Suppressor macrophage treated with lipopolysaccharide for 1 hour (primary cell): ENCODE results near the gene DTNB.
"Not testable (repeated sequence)": the region's sequence is repeated elsewhere in the genome, so short reads cannot be mapped to it uniquely, and the experiment has no call there.

ENCODE experiments used
- DNase-seq, 3 donors: peaks; one replicate each; pipeline ENCODE4 v3.0.0-alpha.2; 2020 to 2022

The DTNB gene

DNA sequence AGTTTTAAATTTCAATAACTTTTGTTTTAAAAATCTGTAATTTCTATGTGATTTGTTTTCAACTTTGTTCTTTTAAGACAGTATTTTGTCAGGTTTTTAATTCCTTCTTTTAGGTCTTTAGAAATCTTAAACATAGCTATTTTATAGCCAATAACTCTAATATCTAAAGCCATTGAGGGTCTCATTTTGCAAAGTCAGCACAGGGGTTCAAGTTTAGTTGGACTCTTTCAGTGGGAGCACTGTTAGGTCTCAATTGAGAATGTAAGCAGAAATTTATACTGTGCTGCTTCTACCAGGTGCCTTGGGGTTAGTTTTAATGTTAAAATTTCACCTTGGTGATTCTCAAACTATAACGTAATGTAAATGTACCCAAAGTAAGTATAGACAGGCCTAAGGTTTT, 226.4 kb downstream of the DTNB start:
- DNase-seq, result no peak

DNA sequence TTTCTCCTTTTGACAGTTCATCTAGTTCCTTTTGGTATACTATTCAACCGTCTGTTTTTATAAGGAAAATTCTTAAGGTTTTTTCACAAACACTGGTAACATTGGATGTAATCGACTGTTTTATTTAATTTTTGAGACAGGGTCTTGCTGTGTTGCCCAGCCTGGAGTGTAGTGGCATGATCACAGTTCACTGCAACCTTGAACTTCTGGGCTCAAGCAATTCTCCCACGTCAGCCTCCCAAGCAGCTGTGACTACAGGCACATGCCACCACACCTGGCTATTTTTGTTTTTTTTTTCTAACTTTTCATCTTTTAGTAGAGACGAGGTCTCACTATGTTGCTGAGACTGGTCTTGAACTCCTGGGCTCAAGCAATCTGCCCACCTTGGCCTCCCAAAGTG, 227.3 kb downstream of the DTNB start:
- no peak for DNase-seq

DNA sequence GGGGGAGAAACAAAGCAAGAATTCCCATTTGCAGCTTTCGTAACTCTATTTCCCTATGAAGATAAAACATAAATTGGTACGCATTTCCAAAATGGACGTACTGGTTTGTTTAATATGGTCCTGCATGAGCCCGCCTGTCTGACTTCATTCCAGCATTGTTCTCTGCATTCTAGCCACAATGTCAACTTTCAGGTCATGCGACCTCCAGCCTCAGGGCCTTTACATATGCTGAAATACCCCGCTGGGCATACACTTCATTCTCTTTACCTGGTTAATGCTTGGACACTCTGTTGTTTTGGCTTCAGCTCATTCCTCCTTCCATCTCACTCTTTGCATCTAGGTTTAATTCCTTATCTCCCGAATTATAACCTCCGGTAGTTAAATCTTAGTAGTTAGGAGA, 227.9 kb downstream of the DTNB start:
- DNase-seq, result no peak

DNA sequence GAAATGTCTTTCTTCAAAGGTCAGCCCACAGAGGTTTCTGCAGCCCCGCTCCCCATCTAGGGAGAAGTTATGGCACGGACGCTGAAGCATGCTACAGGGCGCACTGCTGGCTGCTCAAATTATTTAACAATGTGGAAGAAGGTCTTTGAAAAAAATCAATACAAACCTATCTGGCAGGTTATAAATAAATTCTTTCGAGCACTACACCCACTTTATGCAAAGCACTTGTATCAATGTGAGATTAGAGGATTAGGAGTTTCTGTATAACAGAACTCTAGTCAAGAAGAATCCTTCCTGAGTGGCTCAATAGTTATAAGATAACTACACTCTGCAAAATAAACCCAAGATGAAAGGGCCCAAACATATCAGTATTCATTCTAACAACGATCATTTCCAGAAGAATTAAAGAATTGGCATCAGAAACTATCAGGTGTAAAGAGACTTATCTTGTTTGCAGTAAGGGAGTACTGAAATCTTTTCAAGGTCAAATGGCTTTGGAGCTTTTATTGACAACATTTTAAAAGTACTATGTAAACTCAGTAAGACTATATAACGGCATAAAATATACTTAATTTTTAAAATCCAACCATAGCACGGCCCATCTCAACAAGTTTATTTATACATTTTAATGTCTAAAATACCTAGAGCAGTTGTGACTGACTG, 228.6 kb downstream of the DTNB start:
- no peak for DNase-seq

DNA sequence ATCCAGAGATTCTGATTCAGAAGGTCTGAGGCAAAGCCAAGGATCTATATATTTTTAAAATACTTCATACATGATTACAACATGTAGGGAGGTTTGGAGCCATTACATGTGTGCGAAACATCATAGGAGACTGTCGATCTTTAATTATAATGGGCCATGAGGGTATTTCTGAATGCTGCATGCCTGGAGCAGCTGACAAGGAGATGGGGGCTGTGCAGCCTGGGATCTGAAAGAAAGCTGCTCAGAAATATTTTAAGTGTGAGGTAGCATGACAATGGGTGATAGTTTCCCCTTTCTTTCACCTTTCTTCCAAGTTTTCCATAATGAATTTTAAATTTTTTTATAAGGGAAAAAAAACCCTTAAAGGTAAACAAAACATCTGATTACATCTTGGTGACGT, 229.6 kb downstream of the DTNB start:
- no peak for DNase-seq

DNA sequence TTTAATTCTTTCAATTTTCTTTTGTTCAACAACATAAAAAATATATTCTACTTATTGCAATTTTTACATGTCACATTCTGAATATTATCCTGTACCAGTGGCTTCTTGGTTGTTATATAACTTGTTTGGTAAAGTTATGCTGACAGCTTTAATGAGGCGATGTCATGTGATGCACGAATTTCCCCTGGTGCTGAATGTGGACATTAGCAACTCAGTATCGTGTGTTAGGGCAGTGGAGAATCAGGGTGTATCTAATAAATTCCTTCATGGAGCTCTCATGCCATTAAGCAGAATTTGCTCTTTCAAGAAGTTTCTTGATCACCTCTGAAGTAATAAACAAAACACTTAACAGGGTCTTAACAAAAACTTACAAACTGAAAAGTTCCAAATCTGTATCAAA, 232.0 kb downstream of the DTNB start:
- peak in 2 of 3 donors; percentile 24 to 32 for DNase-seq

DNA sequence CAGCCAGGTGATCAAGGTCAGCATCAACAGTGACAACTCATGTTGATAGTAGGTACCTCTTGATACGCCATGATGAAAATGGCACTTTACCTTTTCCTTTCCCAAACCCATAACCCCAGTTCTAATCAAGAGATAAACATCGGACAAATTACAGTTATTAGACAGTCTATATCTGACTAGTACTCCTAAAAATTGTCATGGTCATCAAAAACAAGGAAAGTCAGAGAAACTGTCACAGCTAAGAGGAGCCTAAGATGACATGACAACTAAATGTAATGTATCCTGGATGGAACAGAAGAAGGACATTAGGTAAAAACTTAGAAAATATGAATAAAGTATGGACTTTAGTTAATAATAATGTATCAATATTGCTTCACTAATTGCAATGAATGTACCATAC, 234.6 kb downstream of the DTNB start:
- no peak for DNase-seq

DNA sequence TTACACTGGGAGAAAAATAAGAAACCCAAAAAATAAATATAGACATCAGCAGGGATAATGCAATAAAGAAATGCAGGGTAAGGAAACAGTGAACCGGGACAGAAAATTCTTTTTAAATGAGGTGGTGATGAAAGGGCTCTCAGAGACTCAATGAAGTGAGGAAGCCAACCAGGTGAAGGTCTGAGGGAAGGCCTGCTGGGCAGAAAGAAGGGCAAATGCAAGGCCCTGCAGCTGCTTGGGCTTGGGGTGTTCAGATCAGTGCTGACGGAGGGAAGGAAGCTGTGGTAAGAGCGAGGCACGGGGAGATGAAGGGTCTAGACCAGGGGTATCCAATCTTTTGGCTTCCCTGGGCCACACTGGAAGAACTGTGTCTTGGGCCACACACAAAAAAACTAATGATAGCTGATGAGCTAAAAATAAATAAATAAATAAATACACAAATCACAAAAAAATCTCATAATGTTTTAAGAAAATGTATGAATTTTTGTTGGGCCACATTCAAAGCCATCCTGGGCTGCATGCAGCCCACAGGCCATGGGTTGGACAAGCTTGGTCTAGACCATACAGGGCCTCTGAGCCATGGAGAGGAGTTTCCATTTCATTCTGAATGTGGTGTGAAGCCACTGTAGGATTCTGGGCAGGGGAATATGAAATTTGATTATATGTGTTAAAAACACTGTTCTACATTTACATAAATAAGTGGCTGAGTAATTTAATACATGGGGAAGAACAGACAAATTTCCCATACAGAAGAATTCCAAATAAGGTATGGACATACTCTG, 235.3 kb downstream of the DTNB start:
- no peak for DNase-seq

DNA sequence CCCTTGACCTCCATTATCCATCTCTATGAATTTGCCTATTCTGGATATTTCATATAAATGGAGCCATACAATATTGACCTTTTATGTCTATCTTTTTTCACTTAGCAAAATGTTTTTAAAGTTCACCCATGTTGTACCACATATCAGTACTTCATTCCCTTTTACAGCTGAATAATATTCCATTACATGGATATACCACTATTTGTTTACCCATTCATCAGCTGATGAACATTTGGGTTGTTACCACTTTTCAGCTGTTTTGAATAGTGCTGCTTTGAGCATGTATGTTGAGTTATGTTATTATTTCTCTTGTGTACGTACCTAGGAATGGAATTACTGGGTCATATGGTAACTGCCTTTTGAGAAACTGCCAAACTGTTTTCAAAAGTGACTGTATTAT, 238.0 kb downstream of the DTNB start:
- DNase-seq, result no peak

DNA sequence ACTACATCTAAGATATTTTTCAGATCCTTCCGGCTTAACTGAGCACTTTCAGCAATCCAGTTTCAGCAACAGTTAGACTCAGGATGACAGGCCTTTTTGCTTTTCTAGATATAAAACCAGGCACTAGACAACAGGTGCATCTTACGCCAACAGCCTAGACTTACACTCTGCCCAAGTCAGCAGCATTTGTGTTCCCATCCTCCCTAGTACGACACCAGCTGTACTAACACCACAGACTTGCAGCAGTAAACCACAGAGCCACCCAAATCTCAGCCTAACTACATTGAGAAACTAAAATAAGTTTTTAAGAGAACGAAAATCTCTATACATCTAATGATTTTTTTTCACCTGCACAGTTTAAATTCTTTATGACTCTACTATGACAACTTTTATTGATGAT, 241.8 kb downstream of the DTNB start:
- DNase-seq, result no peak

DNA sequence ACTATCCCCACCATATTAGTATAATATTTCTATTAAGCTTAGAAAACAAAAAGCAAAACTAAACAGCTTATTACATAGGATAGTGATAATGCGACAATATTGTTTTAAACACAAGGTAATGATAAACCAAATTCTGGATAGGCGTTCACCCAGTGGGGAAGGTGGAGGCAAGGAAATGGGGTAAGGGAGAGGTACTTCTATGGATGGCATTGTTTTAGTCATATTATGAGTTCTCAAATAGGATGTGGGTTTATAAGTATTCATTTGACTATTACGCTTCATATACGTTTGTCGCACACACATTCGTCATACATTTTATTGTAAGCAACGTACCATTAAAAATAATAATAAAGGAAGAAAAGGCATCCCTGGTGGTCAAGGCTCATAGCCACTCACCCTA, 242.8 kb downstream of the DTNB start:
- no peak for DNase-seq

DNA sequence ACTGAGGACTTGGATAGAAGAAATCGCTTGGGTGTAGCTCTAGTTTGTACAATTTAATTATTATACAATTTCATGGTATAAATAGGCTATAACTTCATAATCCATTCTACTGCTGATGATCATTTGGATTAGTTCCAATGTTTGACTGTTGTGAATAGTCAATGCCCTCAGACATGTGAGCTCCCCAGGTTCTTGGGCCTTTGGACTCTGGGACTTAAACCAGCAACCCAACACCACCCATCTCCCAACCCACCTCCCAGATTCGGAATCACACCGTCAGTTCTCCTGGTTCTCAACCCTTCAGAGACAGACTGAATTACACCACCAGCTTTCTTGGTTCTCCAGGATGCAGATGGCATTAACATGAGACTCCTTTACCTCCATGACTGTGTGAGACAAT, 247.1 kb downstream of the DTNB start:
- DNase-seq, result no peak

DNA sequence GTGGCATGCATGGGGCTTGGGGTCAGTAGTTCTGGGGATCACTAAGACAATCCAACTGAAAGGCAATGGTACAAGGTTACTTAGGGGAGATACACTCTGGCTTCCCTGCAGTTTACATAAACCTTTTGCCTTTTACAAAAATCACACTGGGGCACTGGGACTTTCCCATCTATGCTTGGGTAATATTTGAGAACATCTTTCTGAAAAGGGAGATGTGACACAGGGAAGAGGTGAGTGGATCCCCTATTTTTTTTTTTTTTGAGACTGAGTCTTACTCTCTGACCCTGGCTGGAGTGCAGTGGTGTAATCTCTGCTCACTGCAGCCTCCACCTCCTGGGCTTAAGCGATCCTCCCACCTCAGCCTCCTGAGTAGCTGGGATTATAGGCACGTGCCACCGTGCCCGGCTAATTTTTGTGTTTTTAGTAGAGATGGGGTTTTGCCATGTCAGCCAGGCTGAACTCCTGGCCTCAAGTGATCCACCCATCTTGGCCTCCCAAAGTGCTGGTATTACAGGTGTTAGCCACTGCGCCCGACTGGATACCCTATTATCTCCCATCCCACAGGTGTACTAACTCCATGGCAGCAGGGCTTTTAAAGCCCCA, 248.8 kb downstream of the DTNB start:
- peak in 2 of 3 donors; percentile 12 to 17 for DNase-seq

DNA sequence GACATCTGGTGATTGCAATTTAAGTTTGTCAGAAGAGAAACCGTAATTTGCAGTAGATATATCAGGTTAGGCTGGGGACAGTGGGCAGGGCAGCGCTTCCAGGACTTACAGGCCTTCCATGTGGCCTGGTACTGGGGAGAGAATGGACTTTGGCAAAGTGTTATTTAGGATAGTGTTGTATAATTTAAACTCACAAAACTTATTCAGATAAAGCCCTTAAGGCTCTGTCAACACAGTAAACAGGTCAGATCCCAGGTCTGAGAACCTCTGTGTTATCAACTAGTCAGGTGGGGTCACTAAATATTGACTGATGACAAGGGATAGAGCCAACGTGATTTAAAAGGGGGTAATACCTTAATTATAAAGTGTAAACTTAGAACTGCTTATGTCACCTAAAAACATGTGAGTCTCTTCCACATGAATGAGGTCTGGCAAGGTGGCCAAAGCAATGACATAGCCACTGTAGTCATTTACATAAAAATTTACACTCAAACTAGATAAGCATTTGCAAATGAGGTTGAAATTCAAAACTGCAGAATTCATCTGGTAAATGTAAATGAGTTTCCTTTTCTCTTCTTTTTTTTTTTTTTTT, 251.5 kb downstream of the DTNB start:
- no peak for DNase-seq

DNA sequence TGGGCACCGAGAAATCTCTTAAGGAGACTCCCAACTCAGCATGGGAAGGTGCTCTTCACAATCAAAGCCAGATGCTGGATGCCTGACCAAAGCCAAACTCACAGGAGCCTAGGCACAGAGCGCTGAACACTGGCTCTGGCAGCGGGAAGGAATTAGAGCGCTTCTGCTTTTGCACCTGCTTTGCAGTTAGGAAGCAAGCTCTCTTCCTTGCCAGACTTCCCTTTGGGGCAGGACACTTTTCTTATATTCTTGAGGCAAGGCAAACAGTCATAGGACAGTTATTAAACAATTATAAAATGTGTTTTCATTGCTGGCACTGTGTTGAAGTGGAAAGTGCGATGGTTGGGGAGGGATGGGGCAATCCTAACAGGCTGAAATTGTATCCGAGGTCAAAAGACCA, 252.1 kb downstream of the DTNB start:
- DNase-seq, result peak; percentile 21 to 33 (median 30)

DNA sequence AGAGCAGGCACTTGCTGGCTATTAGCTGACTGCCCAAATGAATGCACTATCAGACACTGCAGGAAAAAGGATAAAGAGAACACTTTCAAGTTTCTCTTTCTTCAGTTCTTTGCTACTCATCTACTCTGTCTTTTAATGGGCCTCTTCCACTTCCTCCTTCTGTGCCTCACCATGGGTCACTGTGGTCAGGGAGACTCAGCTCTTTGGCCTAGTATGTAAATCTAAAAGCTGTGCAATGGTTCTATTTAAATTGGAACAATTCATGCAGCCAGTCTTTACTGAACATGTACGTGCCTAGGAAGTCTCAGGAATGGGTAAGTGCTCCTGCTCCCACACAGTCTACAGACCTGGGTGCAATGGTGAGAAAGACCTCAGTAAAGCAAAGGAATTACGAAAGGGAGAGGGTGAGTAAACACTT, 252.5 kb downstream of the DTNB start:
- peak; percentile 66 to 79 (median 75) for DNase-seq

DNA sequence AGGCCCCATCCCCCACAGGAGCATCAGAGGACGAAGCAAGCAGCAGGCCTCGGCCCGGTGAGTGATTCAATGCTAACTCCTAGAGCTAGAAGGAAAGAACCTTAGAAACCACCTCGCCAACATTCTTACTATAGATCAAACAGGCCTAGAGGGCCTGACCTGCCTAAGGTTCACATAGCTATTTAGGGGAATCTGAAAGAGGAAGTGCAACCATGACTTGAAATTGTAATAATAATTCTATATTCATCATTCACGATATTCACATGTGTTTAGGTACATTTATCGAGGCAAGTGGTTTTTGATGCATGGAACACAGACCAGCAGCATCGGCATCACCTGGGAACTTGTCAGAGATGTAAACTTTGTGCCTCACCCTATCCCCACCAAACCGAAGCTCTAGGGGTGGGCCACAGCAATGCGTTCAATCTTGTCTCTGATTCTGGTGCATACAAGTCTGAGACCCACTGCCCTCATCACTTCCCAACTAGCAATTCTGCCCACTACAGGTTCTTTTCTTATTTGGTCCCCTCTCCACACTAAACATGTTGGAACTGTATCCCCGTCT, 253.6 kb downstream of the DTNB start:
- peak; percentile 46 to 59 (median 51) for DNase-seq

DNA sequence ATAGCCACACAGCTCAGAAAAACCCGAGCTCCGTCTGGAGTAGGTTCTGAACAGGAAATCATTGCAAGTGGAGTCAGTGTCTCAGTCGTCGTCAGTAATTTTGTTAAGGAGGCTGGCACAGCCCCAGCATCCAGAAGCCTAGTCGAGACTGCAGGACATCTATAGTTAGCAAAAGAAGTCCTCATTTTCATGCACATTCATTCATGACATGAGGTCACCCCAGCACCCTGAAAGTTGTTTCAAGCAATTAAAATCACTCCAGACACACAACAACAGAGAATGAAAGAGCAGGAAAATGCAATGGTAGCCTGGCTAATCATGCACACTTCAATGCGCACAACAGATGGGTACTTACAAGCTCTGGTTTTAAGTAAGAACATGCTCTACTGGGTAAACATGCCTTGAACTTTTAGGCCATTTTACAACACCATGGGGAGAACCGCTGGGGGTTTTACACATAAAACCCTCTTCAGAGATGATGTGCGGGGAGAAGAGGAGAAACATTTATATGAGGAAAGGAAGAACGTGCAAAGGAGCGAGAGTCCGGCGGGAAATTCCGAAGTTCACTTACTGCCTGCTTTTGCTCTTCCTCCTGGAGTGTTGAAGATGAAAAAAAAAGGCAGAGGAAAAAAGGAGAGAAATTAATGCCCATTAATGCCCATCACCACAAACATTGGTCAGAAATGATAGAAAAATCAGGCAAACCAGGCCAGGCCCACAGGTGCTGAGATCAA, 254.3 kb downstream of the DTNB start:
- DNase-seq, result no peak

DNA sequence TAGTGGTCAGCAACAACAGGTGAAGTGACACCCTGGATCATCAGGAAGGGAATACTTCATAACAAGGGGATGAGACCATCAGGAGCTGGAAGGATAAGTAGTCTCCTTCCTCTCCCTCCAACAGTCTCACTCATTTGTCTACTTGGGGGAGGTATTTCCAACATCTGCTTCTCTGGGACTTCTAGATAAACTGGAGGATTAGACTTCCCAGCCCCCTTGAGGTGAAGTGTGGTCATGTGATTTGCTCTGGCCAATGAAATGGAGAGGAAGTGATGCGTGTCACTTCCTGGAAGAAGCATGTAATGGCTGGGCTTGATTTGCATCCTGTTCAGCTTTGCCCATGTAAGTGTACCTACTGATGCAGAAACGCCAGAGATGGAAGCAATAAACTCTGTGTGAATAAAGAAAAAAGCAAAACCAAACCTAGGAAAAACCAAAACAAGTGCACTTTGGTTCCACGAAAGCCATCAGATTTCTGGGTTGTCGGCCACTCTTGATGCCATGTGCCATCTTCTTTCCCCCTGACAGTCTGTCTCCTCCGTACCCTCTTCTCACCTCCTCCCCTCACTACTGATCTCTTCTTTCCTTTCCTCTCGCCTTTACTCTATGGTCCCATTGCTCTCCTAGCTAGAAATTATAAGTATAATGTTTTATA, 255.5 kb downstream of the DTNB start:
- DNase-seq, result no peak

DNA sequence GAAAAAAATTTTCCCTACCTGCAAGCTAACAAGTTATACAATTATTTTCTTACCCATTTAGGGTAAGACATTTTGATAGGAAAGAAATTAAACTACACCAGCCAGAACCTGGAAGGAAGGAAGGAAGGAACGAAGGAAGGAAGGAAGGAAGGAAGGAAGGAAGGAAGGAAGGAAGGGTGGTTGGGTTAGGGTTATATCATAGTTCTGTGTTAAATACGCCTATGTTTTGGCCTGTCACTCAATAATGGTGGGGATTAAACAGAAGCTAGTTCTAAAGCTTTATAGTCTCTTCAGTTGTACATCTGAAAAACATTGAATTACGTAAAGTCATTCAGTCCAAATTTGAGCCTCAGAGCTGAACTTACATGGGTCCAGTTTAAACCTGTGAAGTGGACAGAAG, 256.7 kb downstream of the DTNB start:
- DNase-seq, result no peak

DNA sequence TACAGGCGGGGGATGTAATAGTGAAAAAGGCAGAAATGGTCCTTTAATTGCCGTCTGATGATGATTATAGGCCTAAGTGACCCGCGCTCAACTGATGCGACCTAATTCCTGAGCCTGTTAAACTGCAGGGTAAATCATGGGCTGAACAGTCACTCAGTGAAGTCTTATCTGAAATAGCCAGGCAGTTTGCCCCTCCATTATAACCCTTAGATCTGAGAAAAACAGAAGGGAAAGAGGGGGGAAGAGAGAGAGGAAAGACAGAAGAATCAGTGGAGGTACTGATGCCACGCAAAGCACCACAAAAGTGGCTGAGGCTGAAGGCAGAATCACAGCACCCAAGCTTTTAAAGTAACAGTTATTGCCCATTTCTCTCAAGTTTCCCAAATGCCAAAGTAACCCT, 258.6 kb downstream of the DTNB start:
- DNase-seq, result no peak

DNA sequence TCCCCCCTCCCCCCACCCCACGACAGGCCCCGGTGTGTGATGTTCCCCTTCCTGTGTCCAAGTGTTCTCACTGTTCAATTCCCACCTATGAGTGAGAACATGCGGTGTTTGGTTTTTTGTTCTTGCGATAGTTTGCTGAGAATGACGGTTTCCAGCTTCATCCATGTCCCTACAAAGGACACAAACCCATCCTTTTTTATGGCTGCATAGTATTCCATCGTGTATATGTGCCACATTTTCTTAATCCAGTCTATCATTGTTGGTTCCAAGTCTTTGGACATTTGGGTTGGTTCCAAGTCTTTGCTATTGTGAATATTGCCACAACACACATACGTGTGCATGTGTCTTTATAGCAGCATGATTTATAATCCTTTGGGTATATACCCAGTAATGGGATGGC, 260.0 kb downstream of the DTNB start:
- not testable (repeated sequence) for DNase-seq
